Measurements from ENCODE around the gene FAM32A. TPM values are rescaled to one million over a fixed set of nuclear protein-coding genes. Genes with fewer than 3 reads are reported as not detected.

Gene FAM32A
- total RNA-seq, 4 donors from 2014 or later = 73.0 to 106 (median 88.6) TPM

DNA sequence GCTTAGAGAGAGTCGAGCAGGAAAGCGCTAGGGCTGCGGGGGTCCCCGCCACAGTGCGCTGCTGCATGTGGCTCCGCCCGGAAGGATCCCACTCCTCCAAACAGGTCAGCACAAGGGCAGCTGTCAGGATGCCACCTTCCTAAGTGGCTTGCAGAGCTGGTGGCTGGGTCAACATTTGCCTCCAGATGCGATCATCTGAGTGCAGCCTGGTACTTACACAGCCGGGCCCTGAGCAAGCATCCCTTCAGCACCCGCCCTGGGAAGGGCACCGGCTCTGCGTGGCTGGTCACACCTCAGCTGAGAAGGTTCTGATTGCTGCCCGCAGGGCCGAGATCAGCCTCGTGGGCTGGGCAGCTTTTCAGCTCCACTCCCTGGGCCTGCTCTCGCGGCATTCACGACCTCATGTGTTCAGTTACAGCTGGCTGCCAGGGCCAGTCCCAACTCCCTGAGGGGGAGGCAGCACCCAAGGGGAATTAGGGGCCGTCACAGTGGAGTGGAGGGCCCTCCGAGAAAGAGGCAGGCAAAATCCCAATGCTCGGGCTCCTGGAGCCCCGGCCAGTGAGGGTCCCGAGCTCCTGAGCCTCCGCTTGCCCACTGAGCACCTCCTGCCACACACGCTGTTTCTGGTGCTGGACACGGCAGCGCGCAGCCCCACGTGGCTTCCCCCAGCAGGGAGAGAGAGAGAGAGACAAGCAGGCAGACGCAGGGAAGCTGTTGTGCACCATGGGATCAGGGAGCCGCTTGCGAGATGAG is 39.3 kb downstream of the FAM32A start:
- in situ Hi-C loops (cut with MboI; ENCODE audit: low pct_ligation_motif_present in 1 of 4, low pct_unique_long_range_greater_than_20kb in 1 of 4, low sequenced_read_pairs in 3 of 4) (no loop called here), intact Hi-C loops (cut with DNase I; ENCODE audit: low total_unique reads) (no loop called here)
- no peaks in the 10 kb centered on the region for H3K27me3 ChIP-seq
- peaks cover 0 to 40% (median 18%) of the 10 kb centered on the region in 4 donors for H3K36me3 ChIP-seq
- WGBS, 2 donors (ENCODE audit: low coverage in 1 of 2) = 90% methylated on average over 32 of the region's 32 CpGs; no CpG with 5 or more reads in 1 of the 2 donors
- DNase-seq = no peak
- H3K27ac ChIP-seq = no peak overlapping the region
- TF ChIP-seq POLR2A (IDR thresholded peaks at IDR 0.05) = no peak
- TF ChIP-seq CTCF (IDR thresholded peaks at IDR 0.05) = no peak
- TF ChIP-seq POLR2AphosphoS5 (IDR thresholded peaks at IDR 0.05) = no peak
- no peak for TF ChIP-seq EP300 (IDR thresholded peaks at IDR 0.05; ENCODE audit: low read depth)
- H3K4me1 ChIP-seq = no peaks in the 10 kb centered on the region
- peaks cover 23 to 24% of the 10 kb centered on the region in 2 donors for H3K9me3 ChIP-seq
- H3K4me3 ChIP-seq = no peak overlapping the region

DNA sequence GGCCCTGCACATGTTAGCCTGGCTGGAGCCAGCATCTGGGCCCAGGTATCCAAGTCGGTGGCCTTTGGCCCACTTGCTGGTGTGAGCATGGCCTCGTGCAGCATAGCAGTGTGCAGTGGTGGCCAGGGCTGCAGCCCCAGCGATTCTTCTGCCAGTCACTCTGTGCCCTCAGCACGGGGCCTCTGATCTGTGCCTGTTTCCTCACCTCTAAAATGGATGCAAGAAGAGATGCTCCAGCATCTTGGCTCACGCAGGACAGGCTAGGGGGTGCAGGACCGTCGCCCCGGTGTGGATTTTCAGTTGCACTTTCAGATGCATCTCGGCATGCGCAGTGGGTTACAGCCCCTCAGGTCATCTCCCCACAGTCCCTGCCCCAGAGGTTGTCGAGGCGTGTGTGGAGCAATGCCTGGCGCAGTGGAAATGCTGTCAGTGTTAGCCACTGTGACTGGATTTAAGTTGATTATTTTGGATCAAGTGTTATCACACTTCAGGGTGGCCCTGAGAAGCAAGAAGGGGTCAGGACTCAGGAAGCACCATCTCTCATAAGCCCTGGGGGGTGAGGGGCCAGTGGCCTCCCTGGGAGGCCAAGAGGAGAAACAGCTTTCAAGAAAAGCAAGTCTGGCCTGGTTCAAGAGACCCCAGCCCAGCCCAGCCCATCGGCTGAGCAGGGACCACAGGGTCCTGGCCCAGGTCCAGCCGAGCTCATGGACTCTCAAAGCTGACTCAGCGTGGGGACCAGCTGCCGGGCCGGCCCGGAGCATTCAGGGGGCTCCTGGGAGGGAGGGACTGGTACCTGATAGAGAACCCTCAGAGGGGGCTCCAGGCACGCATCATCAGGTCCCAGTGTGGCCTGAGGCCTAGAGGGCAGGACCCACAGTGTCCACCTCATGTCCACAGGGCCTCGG is 40.3 kb downstream of the FAM32A start:
- in situ Hi-C loops (cut with MboI; ENCODE audit: low pct_ligation_motif_present in 1 of 4, low pct_unique_long_range_greater_than_20kb in 1 of 4, low sequenced_read_pairs in 3 of 4) = no loop called here
- no peak for TF ChIP-seq EP300 (IDR thresholded peaks at IDR 0.05; ENCODE audit: low read depth)
- Histone ChIP-seq H3K4me3 (no peak overlapping the region), H3K27me3 (no peaks in the 10 kb centered on the region), H3K27ac (no peak overlapping the region), H3K9me3 (peaks cover 13 to 14% of the 10 kb centered on the region in 2 donors), H3K4me1 (no peaks in the 10 kb centered on the region), H3K36me3 (peaks cover 0 to 31% (median 15%) of the 10 kb centered on the region in 4 donors)
- 93% methylated on average over 20 of the region's 21 CpGs; no CpG with 5 or more reads in 1 of the 2 donors for WGBS, 2 donors (ENCODE audit: low coverage in 1 of 2)
- intact Hi-C loops (cut with DNase I; ENCODE audit: low total_unique reads) = no loop called here
- no peak for DNase-seq

DNA sequence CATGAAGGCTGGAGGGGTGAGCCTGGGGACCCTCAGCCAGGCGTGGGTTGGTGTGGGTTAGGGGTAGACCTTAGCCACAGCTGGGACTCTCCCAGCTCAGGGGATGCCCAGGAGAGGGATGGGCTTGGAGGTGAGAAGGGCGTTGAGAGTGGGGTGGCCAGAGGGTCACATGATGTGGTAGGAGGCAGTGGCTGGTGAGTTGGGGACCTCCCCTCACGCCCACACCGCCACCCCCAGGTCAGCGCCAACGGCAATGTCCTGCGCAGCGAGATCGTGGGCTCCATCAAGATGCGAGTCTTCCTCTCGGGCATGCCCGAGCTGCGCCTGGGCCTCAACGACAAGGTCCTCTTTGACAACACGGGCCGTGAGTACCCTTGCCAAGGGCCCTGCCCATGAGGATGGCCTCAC is 41.0 kb downstream of the FAM32A start:
- no peak for DNase-seq
- no peaks in the 10 kb centered on the region for H3K27me3 ChIP-seq
- H3K36me3 ChIP-seq = peaks cover 0 to 26% (median 12%) of the 10 kb centered on the region in 4 donors
- H3K4me3 ChIP-seq = no peak overlapping the region
- no peaks in the 10 kb centered on the region for H3K4me1 ChIP-seq
- TF ChIP-seq POLR2A (IDR thresholded peaks at IDR 0.05) = no peak
- no peak for TF ChIP-seq CTCF (IDR thresholded peaks at IDR 0.05)
- TF ChIP-seq EP300 (IDR thresholded peaks at IDR 0.05; ENCODE audit: low read depth) = no peak
- no peak for TF ChIP-seq POLR2AphosphoS5 (IDR thresholded peaks at IDR 0.05)
- intact Hi-C loops (cut with DNase I; ENCODE audit: low total_unique reads) (no loop called here), in situ Hi-C loops (cut with MboI; ENCODE audit: low pct_ligation_motif_present in 1 of 4, low pct_unique_long_range_greater_than_20kb in 1 of 4, low sequenced_read_pairs in 3 of 4) (no loop called here)
- no peak overlapping the region for H3K27ac ChIP-seq
- WGBS, 2 donors (ENCODE audit: low coverage in 1 of 2) = 93% methylated on average over 15 of the region's 16 CpGs; no CpG with 5 or more reads in 1 of the 2 donors
- H3K9me3 ChIP-seq = peaks cover 8% of the 10 kb centered on the region in 2 donors

- Histone ChIP-seq H3K4me1 (no peaks in the 10 kb centered on the region), H3K9me3 (no peaks in the 10 kb centered on the region), H3K36me3 (peaks cover 0 to 18% (median 7%) of the 10 kb centered on the region in 4 donors), H3K4me3 (no peak overlapping the region), H3K27ac (no peak overlapping the region), H3K27me3 (no peaks in the 10 kb centered on the region)
- in situ Hi-C loops (cut with MboI; ENCODE audit: low pct_ligation_motif_present in 1 of 4, low pct_unique_long_range_greater_than_20kb in 1 of 4, low sequenced_read_pairs in 3 of 4) (no loop called here), intact Hi-C loops (cut with DNase I; ENCODE audit: low total_unique reads) (no loop called here)
- whole genome bisulfite sequencing, 2 donors (ENCODE audit: low coverage in 1 of 2) = 91% methylated on average over 32 of the region's 33 CpGs; no CpG with 5 or more reads in 1 of the 2 donors
- TF ChIP-seq EP300 (IDR thresholded peaks at IDR 0.05; ENCODE audit: low read depth) = no peak
- no peak for TF ChIP-seq POLR2AphosphoS5 (IDR thresholded peaks at IDR 0.05)
- no peak for TF ChIP-seq POLR2A (IDR thresholded peaks at IDR 0.05)
- TF ChIP-seq CTCF (IDR thresholded peaks at IDR 0.05) = no peak
- DNase-seq = no peak
Observed at GRCh38 chr19:16226878-16227836, 41.9 kb downstream of the FAM32A start.

All from transverse colon (tissue), 4 donors.